NCI-H82 treated with DMSO at 0.1 percent for 48 hours (cell line): ENCODE measurements around the gene PRKD1.
"Not testable (repeated sequence)": the region's sequence is repeated elsewhere in the genome, so short reads cannot be mapped to it uniquely, and the experiment has no call there.

Experiments used
- DNase-seq: peaks from one replicate; lab custom pipeline; 2025; ENCODE audit not compliant: unreplicated experiment; lab: John Stamatoyannopoulos, UW

PRKD1 gene

DNA sequence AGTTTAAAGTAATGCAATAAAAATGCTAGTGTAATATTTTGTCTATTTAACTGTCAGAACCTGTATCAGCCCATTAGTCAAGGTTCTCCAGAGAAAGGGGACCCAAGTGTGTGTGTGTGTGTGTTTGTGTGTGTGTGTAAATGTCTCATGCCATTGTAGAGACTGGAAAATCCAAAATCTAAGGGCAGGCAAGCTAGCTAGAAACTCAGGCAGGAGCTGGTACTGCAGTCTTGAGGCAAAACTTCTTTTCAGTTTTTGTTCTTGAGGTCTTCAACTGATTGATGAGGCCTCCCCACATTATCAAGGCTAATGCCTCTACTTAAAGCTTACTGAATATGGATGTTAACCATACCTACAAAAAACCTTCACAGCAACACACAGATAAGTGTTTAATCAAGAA is 126.7 kb downstream of the PRKD1 start:
- no peak for DNase-seq

- DNase-seq = no peak
Measured at GRCh38 chr14:29799464-29800095, 128.1 kb downstream of the PRKD1 start.

DNA sequence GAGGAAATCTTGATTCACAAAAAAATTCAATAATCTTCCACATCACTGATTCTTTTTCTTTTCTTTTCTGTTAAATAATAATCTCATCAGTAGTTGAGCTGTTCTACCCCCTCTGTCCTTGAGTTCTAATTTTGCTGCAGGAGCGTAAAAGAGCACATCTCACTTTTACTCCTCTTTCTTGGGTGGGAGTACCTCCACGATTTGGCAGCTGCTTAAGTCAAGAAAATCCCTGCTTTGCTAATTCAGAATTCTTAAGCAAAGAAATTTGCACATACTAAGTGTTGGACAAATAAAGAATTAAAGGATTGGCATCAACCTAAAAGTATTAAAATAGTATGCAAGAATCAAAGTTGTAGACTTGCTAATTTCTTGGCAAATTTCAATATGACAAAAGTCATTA is 128.8 kb downstream of the PRKD1 start:
- DNase-seq = no peak

DNA sequence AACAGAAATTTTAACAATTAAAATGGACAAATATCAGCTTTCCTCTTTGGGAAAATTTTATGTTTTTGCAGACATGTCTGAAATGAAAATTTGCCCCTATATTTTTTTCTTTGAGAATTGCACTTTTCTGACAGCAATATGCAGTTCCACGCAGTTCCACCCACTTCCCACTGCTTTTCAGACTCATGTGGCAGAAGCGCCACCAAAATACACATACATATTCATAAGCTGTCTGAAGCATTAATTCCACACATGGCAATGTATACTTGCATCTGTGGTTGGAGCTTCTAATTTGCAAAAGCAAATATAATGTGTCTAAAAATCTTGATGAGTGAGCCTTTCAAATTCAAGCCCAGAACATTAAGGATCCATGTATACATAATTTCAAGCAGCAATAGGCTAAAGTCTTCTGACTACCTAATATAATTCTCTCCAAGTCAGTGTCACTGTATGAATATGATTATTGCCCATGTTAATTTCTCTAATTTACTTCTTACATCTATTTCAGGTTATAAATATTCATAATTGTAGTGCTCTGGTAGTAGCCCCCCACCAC is 129.5 kb downstream of the PRKD1 start:
- DNase-seq = no peak

DNA sequence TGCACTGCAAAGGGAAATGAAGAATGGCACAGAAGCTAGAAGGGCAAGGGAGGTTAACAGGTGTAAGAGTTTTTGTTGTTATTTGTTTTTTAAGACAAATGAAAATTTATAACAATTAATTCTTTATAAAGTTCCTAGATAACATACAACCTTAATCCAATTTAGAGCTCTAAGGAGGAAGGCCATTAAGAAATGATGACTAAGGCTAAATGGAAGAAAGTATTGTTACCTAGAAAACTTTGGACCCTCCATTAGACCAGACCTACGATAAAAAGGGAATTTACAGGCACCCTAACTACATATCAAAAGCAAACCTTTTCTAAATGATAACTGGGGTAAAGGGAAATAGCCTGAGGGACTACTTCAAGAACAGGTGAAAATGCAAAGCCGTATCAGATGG is 130.8 kb downstream of the PRKD1 start:
- no peak for DNase-seq

DNA sequence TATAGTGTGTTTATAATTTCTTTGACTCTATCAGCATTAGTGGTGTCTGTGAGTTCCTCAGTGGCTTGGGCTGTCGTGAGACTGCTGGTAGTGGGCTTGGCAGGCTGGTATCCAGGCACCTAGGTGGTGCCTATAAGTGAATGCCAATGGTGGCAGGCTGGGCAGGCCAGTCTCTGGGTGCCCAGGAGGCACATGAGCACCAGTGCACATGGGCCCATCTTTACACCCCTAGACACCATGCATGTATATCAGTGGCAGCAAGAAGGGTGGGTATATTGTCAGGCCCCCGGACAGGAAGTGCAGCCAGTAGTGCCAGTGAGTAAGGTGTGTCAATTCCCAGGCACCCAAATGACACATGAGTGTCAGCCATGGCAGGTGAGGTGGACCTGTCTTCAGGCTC is 138.2 kb downstream of the PRKD1 start:
- no peak for DNase-seq

GRCh38 chr14:29788093-29788492 is 139.6 kb downstream of the PRKD1 start:
- no peak for DNase-seq

DNA sequence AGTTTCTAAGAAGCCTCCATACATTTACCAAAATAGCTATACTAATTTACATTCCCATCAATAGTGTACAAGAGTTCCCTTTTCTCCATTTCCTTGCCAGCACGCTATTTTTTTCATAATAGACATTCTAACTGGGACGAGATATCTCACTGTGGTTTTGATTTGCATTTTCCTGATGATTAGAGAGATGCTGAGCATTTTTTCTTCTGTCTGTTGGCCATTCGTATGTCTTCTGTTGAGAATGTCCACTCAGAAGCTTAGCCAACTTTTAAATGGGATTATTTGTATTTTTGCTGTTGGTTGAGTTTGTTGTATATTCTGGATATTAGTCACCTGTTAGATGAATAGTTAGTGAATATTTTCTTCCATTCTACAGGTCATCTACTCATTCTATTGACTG is 144.1 kb downstream of the PRKD1 start:
- no peak for DNase-seq

- DNase-seq = no peak
Measured at GRCh38 chr14:29782041-29782440, 145.6 kb downstream of the PRKD1 start.

DNA sequence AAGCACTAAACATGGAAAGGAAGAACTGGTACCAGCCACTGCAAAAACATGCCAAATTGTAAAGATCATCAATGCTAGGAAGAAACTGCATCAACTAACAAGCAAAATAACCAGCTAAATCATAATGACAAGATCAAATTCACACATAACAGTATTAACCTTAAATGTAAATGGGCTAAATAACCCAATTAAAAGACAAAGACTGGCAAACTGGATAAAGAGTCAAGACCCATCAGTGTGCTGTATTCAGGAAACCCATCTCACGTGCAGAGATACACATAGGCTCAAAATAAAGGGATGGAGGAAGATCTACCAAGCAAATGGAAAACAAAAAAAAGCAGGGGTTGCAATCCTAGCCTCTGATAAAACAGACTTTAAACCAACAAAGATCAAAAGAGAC is 150.5 kb downstream of the PRKD1 start:
- DNase-seq = not testable (repeated sequence)

GRCh38 chr14:29773990-29774389 is 153.7 kb downstream of the PRKD1 start:
- DNase-seq = no peak

- DNase-seq = no peak
Measured at GRCh38 chr14:29763342-29763858, 164.2 kb downstream of the PRKD1 start.

- no peak for DNase-seq
Measured at GRCh38 chr14:29759521-29760340, 167.9 kb downstream of the PRKD1 start.

- DNase-seq = no peak
Measured at GRCh38 chr14:29757711-29758233, 169.9 kb downstream of the PRKD1 start.

DNA sequence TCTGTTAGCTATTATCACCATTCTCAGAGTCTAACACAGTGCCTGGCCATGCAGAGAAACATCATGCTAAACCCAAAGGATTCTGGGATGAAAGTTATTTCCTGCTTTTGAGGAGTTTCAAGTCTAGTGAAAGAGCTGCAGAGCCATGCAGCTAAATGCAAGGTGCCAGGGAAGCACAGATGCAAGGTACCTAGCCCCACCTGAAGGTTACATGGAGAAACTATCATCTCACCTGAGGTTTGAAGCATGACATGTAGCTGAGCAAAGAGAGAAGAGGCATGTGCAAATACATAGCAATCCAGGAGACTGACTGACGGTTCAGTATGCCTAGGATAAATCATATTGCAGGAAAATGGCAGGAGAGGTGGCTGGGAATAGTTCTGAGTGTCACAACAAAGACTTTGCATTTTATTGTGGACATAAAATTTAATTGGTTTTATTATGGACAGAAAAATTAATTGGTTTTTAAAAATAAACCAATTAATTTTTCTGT is 170.4 kb downstream of the PRKD1 start:
- DNase-seq = no peak

DNA sequence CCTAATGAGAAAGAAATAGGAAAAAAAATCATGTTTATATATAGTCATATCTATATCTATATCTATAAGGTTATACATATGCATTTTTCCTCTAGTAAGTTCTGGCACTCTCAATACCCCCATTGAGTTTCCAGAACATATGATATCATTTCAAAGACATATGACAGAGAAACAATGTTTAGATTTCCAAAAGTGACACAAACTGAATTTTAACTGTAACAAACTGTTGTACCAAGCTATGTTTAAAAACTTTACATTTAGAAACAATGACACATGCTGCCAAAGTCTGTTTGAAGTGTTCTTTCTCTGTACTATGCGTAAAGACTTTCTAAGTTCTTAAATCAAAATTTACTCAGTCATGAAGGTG is 171.6 kb downstream of the PRKD1 start:
- DNase-seq = no peak

- no peak for DNase-seq
Measured at GRCh38 chr14:29755311-29756018, 172.2 kb downstream of the PRKD1 start.

DNA sequence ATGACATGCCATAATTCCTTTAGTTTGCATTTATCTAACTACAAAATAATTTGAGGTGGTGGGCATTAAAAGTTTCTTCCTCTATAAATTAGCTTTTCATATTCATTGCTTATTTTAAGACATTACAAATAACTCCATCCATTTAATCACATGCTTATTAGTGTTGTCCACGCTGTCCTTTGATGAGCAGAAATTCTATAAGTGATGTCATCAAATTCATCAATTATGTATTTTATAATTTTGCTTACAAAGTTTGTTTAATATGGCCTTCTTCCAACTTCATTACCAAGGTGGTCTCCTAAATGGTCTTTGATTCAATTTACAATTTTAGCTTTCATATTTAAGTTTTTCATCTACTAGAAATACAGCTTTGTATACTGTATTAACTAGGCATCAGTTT is 173.5 kb downstream of the PRKD1 start:
- DNase-seq = no peak

DNA sequence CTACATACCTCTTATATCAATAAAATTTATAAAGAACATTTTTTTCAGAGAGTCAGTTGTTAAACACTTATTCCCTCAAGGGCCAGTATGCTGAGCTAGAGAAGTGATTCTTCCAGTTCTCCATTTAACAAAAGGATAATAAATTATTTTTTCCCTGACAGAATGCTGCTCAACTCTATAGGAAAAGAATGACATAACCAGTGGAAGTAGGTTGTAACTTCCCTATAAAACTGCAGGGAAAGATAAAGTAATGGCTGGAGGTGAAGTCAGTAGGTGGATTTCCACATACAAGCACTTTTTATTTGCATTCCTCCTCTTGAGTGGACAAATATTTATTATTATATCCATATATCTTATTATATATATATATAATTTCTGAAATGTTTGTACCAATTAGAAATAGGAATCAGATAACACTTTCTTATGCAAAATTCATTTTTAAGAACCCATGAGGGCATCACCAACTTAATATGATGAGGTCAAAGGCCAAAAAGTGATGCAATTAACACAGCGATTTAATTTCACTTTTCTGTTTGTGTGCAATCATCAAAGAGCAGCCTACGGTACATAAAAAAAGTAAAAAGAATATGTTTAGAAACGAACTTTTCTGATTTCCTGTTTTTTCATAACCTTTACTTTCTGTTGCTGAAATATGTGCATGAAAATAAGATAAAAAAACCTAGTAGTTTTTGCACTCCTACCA is 175.3 kb downstream of the PRKD1 start:
- DNase-seq = no peak

DNA sequence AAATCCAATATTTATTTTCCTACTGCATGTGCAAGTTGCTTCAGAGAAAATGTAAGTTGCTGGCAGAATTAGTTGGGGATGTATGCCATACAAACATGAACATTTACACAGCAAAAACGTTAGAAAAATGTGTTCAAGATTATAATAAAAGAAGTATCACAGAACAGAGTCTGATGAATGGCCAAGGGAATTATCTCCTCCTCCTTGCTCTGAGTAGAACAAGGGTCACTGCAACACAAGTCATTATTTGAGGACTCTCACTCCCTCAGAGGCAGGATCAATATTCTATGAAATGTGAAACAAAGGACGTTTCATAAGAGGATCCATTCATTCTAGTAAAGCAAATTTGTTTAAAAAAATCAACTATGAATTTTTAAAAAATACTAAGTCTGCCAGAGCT is 177.8 kb downstream of the PRKD1 start:
- DNase-seq = no peak

DNA sequence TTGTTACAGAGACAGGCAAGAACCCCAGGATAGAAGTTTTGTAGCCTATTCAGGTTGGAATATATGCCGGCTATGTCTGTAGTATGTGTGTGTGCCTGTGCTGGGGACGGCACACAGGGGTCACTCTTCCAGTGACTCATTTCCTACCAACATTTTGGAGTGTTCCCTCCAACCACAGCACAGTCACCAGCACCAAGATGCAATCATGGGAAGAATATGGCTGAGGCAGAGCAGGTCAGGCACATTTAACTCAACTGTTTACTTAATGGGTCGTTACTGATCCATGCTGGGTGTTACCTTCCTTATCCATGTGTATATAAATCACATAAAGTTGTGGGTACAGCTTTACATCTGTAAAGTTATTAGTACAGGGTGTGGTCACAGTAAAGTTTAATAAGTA is 178.3 kb downstream of the PRKD1 start:
- no peak for DNase-seq
